Mammary epithelial cell (primary cell): ENCODE measurements around the gene MISP.

Experiments
- EZH2 ChIP-seq: IDR thresholded peaks from 2 replicates; pipeline ENCODE4 v1.6.1; 2012; ENCODE audit warnings: low read length, inconsistent platforms, borderline replicate concordance
- TF ChIP-seq, protein P1 (sequence below), 2 donors: IDR thresholded peaks in 1 of 2; conservative IDR thresholded peaks in 1 of 2; 2 replicates each; pipeline ENCODE4 v1.5.1; 2011 to 2012; ENCODE audit warnings: inconsistent platforms in 2 of 2, low read length in 2 of 2, mild to moderate bottlenecking in 2 of 2, control low read depth in 1 of 2, low read depth in 1 of 2; ENCODE audit not compliant: insufficient read depth in 1 of 2; ENCODE audit errors: extremely low read depth in 1 of 2

DNA sequence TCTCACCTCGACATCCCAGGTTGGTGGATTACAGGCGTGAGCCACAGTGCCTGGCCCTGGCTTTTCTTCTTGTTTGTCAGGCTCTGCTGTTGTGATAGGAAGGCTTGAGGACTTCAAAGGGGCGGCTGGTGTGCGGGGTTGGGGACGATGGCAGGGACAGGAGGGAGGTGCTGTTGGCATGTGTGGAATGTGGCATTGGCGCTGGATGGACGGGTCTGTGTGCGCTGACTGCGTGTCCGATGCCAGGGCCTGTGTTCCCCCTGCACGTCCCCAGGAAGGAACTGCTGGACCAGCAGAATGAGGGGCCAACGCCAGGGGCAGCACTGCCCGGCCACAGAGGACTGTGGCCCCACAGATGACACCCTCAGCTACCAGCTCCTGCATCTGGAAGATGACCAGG is 33.6 kb downstream of the MISP start:
- TF ChIP-seq, protein P1, sequence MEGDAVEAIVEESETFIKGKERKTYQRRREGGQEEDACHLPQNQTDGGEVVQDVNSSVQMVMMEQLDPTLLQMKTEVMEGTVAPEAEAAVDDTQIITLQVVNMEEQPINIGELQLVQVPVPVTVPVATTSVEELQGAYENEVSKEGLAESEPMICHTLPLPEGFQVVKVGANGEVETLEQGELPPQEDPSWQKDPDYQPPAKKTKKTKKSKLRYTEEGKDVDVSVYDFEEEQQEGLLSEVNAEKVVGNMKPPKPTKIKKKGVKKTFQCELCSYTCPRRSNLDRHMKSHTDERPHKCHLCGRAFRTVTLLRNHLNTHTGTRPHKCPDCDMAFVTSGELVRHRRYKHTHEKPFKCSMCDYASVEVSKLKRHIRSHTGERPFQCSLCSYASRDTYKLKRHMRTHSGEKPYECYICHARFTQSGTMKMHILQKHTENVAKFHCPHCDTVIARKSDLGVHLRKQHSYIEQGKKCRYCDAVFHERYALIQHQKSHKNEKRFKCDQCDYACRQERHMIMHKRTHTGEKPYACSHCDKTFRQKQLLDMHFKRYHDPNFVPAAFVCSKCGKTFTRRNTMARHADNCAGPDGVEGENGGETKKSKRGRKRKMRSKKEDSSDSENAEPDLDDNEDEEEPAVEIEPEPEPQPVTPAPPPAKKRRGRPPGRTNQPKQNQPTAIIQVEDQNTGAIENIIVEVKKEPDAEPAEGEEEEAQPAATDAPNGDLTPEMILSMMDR (conservative IDR thresholded peaks at IDR 0.05 in 1 of 2, IDR thresholded peaks at IDR 0.05 in 1 of 2; ENCODE audit: extremely low read depth in 1 of 2, insufficient read depth in 1 of 2, low read depth in 1 of 2, low read length in 2 of 2), result no peak
- no peak for TF ChIP-seq EZH2
